WTC11 (cell line): Measurements from ENCODE around the gene SRSF9. TPM values are rescaled to one million over a fixed set of nuclear protein-coding genes. Genes with fewer than 3 reads are reported as not detected.

Experiments used
- ATAC-seq: fragments of 200-7000 bp; cut with Tn5 transposase; 2 replicates; pipeline ENCODE4 v1.10.0; 2021; ENCODE audit warnings: mild to moderate bottlenecking, moderate library complexity
- CTCF ChIA-PET: fragments of 300-600 bp; sonication (Branson Sonifier 250); formaldehyde crosslinking; loops from one replicate; lab custom pipeline; 2021; ENCODE audit warnings: antibody characterized with exemption; lab: Charles Lee
- POLR2A ChIA-PET: fragments of 350-600 bp; sonication (Branson Sonifier 250); formaldehyde crosslinking; loops from one replicate; lab custom pipeline; 2021; ENCODE audit warnings: antibody characterized with exemption; lab: Charles Lee
- DNase-seq: peaks from one replicate; pipeline ENCODE4 v3.0.0; 2021; ENCODE audit warnings: low spot score
- H3K27ac Mint-ChIP-seq: 2 replicates; pipeline ENCODE4 v1.8.0; 2021; ENCODE audit warnings: mixed read lengths
- H3K27me3 Mint-ChIP-seq: 2 replicates; pipeline ENCODE4 v1.8.0; 2021; ENCODE audit warnings: low read depth, mild to moderate bottlenecking, moderate library complexity, mixed read lengths
- H3K36me3 Mint-ChIP-seq: 2 replicates; pipeline ENCODE4 v1.8.0; 2021; ENCODE audit warnings: mixed read lengths
- H3K4me1 Mint-ChIP-seq: 2 replicates; pipeline ENCODE4 v1.8.0; 2022; ENCODE audit warnings: mixed read lengths
- H3K4me3 Mint-ChIP-seq: 2 replicates; pipeline ENCODE4 v1.8.0; 2021; ENCODE audit warnings: mild to moderate bottlenecking, moderate library complexity, mixed read lengths
- H3K9me3 Mint-ChIP-seq: 2 replicates; pipeline ENCODE4 v1.8.0; 2021; ENCODE audit warnings: mixed read lengths
- ATF1 ChIP-seq: sonication (generic); formaldehyde crosslinking; IDR thresholded peaks from 2 replicates; pipeline ENCODE4 v1.8.1; 2023; ENCODE audit warnings: mild to moderate bottlenecking, moderate library complexity, missing genetic modification reagents
- CREM ChIP-seq: sonication (generic); formaldehyde crosslinking; IDR thresholded peaks from 2 replicates; pipeline ENCODE4 v1.8.1; 2022; ENCODE audit warnings: mild to moderate bottlenecking, missing genetic modification reagents, moderate library complexity
- EMX1 ChIP-seq: fragments of 250-450 bp; sonication (Bioruptor Pico); IDR thresholded peaks from 2 replicates; pipeline ENCODE4 v1.8.0; 2021; ENCODE audit warnings: mild to moderate bottlenecking
- ESRRA ChIP-seq: sonication (generic); formaldehyde crosslinking; IDR thresholded peaks from 2 replicates; pipeline ENCODE4 v1.8.1; 2022; ENCODE audit warnings: mild to moderate bottlenecking, missing genetic modification reagents, borderline replicate concordance
- FOXK1 ChIP-seq: sonication (generic); formaldehyde crosslinking; IDR thresholded peaks from 2 replicates; pipeline ENCODE4 v1.8.0; 2022; ENCODE audit warnings: mild to moderate bottlenecking, moderate library complexity, missing genetic modification reagents
- FOXP1 ChIP-seq: sonication (generic); formaldehyde crosslinking; IDR thresholded peaks from 2 replicates; pipeline ENCODE4 v1.8.0; 2022; ENCODE audit warnings: missing genetic modification reagents, mild to moderate bottlenecking, moderate library complexity, borderline replicate concordance
- GTF2I ChIP-seq: fragments of 250-450 bp; sonication (Bioruptor Pico); conservative IDR thresholded peaks from 2 replicates; pipeline ENCODE4 v1.4.0; 2021; ENCODE audit warnings: mild to moderate bottlenecking
- JUN ChIP-seq: sonication (generic); formaldehyde crosslinking; IDR thresholded peaks from 2 replicates; pipeline ENCODE4 v1.8.0; 2023; ENCODE audit warnings: mild to moderate bottlenecking, missing genetic modification reagents
- OVOL2 ChIP-seq: fragments of 250-450 bp; sonication (Bioruptor Pico); IDR thresholded peaks from 2 replicates; pipeline ENCODE4 v1.9.0; 2021; ENCODE audit warnings: mild to moderate bottlenecking, borderline replicate concordance
- SMAD4 ChIP-seq: sonication (generic); formaldehyde crosslinking; IDR thresholded peaks from 2 replicates; pipeline ENCODE4 v1.8.0; 2022; ENCODE audit warnings: mild to moderate bottlenecking, missing genetic modification reagents
- USF2 ChIP-seq: sonication (generic); formaldehyde crosslinking; IDR thresholded peaks from 2 replicates; pipeline ENCODE4 v1.8.1; 2023; ENCODE audit warnings: mild to moderate bottlenecking, missing genetic modification reagents, moderate library complexity
- ZBTB21 ChIP-seq: sonication (generic); formaldehyde crosslinking; IDR thresholded peaks from 2 replicates; pipeline ENCODE4 v1.8.1; 2023; ENCODE audit warnings: mild to moderate bottlenecking, missing genetic modification reagents, borderline replicate concordance
- ZNF263 ChIP-seq: sonication (generic); formaldehyde crosslinking; IDR thresholded peaks from 2 replicates; pipeline ENCODE4 v1.8.1; 2022; ENCODE audit warnings: low read depth, mild to moderate bottlenecking, moderate library complexity, missing genetic modification reagents
- ZNF416 ChIP-seq: fragments of 250-450 bp; sonication (Bioruptor Pico); IDR thresholded peaks from 2 replicates; pipeline ENCODE4 v1.9.0; 2021; ENCODE audit warnings: mild to moderate bottlenecking, inconsistent platforms
- ZNF532 ChIP-seq: fragments of 250-450 bp; sonication (Bioruptor Pico); IDR thresholded peaks from 2 replicates; pipeline ENCODE4 v1.9.0; 2021; ENCODE audit warnings: mild to moderate bottlenecking, borderline replicate concordance
- total RNA-seq: library from RNA; stranded (reverse); gene quantifications from 3 replicates; pipeline ENCODE4 v1.2.3, GENCODE V29; 2021
- TF ChIP-seq, protein P1 (sequence below): sonication (generic); formaldehyde crosslinking; IDR thresholded peaks from 2 replicates; pipeline ENCODE4 v1.8.1; 2023; ENCODE audit warnings: mild to moderate bottlenecking, missing genetic modification reagents
- TF ChIP-seq, protein P2 (sequence below): sonication (generic); formaldehyde crosslinking; IDR thresholded peaks from 2 replicates; pipeline ENCODE4 v1.8.1; 2022; ENCODE audit warnings: low read depth, mild to moderate bottlenecking, moderate library complexity, missing genetic modification reagents, borderline replicate concordance
- TF ChIP-seq, protein P3 (sequence below): sonication (generic); formaldehyde crosslinking; IDR thresholded peaks from 2 replicates; pipeline ENCODE4 v1.8.1; 2023; ENCODE audit warnings: mild to moderate bottlenecking, moderate library complexity, missing genetic modification reagents

SRSF9 gene
- total RNA-seq, 1 experiment from 2014 or later: 286 TPM

DNA sequence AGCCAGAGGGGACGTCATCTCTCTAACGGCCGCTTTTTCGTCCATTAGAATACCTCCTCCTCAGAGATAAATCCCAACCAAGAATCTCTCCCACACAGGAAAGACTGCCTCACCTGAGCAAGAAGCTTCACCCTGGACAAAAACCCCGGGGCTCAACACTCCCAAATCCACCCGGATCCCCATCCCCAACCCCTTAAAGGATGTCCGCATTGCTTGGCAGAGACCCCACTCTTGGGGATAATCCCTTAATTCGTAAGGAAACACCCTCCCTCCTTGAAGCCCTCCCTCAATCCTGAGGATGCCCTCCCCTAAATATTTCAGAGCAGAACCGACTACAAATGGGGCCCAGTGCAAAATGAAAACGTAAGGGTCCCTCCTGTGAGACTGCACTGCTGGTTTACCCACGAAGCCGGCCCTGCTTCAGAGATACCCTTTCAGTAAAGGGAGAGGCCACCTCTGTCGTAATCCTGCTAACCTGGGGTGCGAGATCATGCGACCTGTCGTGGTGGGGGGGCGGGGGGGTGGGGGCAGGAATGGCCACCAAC lies 25.7 kb upstream of the SRSF9 start (continued):
- no peak for TF ChIP-seq JUN (CRISPR knock-in tag)
- no peak for TF ChIP-seq ZBTB21
- TF ChIP-seq, protein P1, sequence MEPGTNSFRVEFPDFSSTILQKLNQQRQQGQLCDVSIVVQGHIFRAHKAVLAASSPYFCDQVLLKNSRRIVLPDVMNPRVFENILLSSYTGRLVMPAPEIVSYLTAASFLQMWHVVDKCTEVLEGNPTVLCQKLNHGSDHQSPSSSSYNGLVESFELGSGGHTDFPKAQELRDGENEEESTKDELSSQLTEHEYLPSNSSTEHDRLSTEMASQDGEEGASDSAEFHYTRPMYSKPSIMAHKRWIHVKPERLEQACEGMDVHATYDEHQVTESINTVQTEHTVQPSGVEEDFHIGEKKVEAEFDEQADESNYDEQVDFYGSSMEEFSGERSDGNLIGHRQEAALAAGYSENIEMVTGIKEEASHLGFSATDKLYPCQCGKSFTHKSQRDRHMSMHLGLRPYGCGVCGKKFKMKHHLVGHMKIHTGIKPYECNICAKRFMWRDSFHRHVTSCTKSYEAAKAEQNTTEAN (CRISPR knock-in tag): no peak
- TF ChIP-seq CREM (CRISPR knock-in tag): no peak
- TF ChIP-seq, all 79 proteins: peak for 0

DNA sequence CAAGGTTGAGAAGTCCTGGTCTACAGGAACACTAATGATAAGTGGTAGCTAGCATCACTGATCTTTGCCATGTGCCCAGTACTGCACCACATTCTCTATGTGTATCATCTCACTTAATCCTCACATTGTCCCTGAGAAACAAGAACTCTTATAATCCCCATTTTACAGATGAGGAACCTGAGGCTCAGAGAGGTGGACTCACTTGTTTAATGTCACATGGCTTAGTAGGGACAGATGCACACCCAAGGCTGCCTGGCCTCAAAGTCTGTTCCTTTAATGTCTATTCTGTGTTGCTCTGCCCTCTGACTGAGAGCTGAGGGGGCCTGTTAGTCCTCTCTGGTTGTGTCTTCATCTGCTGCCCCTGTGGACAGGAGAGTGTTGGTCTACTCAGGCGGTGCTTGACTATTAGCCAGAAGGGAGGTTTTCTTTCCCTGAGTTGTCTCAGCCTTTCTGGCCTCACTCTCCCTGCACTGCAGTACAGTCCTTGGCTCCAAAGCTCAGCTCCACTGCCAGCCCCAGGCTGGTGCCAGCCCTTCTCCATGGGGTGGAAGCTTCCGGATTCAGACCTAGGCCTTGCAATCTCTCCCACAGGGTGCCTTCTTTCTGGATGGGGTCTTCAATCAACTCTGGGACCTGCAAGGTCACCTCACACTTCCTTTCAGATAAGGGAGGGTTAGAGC lies 21.4 kb upstream of the SRSF9 start:
- no peak overlapping the region for H3K4me3 Mint-ChIP-seq
- TF ChIP-seq, protein P2, sequence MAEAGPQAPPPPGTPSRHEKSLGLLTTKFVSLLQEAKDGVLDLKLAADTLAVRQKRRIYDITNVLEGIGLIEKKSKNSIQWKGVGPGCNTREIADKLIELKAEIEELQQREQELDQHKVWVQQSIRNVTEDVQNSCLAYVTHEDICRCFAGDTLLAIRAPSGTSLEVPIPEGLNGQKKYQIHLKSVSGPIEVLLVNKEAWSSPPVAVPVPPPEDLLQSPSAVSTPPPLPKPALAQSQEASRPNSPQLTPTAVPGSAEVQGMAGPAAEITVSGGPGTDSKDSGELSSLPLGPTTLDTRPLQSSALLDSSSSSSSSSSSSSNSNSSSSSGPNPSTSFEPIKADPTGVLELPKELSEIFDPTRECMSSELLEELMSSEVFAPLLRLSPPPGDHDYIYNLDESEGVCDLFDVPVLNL (CRISPR knock-in tag): no peak
- no peak for TF ChIP-seq ESRRA
- TF ChIP-seq GTF2I: no peak
- H3K4me1 Mint-ChIP-seq: peaks cover 10% of the 10 kb centered on the region
- no peaks in the 10 kb centered on the region for H3K36me3 Mint-ChIP-seq
- H3K27ac Mint-ChIP-seq: no peak overlapping the region; the same call in 1 of the 2 replicates
- ATAC-seq (no peak), DNase-seq (no peak)
- no peaks in the 10 kb centered on the region for H3K9me3 Mint-ChIP-seq
- ChIA-PET CTCF (interaction anchor here (1.8 kb wide), 1 partner anchor 22 kb away, joined by 9 read pairs; the partner anchor contains the start of gene SRSF9), POLR2A (interaction anchor here (0.6 kb wide), 1 partner anchor 343 kb away, joined by 4 read pairs; no protein-coding TSS in a partner anchor)
- no peaks in the 10 kb centered on the region for H3K27me3 Mint-ChIP-seq

DNA sequence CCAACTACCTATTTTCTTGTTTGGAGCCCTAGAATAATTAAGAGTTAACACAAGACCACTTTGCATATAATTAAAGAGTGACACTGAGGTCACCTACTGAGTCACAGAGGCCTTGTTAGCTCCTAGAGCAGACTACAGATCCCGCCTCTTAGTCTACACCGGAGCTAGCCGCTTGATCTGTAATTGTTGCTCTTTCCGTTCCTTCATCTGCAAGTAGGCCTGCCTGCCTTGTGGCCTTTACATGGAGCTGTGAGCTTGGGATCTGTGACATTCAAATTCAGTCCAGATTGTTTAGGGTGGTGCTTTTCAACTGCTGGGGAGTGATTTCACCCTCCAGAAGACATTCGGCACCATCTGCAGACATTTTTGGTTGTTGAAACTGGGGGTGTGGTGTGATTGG lies 20.8 kb upstream of the SRSF9 start:
- H3K4me3 Mint-ChIP-seq: no peak overlapping the region
- peaks cover 9% of the 10 kb centered on the region for H3K4me1 Mint-ChIP-seq
- ATAC-seq: no peak
- no peaks in the 10 kb centered on the region for H3K27me3 Mint-ChIP-seq
- CTCF ChIA-PET: no interaction called here
- no peaks in the 10 kb centered on the region for H3K9me3 Mint-ChIP-seq
- H3K36me3 Mint-ChIP-seq: no peaks in the 10 kb centered on the region
- no peak overlapping the region; the same call in 1 of the 2 replicates for H3K27ac Mint-ChIP-seq
- TF ChIP-seq JUN (CRISPR knock-in tag): no peak
- TF ChIP-seq ATF1 (CRISPR knock-in tag): no peak
- no peak for TF ChIP-seq ZNF263 (CRISPR knock-in tag)
- TF ChIP-seq EMX1 (CRISPR knock-in tag): no peak
- TF ChIP-seq, protein P3, sequence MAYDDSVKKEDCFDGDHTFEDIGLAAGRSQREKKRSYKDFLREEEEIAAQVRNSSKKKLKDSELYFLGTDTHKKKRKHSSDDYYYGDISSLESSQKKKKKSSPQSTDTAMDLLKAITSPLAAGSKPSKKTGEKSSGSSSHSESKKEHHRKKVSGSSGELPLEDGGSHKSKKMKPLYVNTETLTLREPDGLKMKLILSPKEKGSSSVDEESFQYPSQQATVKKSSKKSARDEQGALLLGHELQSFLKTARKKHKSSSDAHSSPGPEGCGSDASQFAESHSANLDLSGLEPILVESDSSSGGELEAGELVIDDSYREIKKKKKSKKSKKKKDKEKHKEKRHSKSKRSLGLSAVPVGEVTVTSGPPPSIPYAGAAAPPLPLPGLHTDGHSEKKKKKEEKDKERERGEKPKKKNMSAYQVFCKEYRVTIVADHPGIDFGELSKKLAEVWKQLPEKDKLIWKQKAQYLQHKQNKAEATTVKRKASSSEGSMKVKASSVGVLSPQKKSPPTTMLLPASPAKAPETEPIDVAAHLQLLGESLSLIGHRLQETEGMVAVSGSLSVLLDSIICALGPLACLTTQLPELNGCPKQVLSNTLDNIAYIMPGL: no peak
- no peak for TF ChIP-seq ZNF532 (CRISPR knock-in tag)
- no peak for TF ChIP-seq FOXK1 (CRISPR knock-in tag)
- no peak for TF ChIP-seq ZNF416 (CRISPR knock-in tag)
- TF ChIP-seq SMAD4 (CRISPR knock-in tag): no peak
- no peak for TF ChIP-seq OVOL2 (CRISPR knock-in tag)
- no peak for TF ChIP-seq FOXP1 (CRISPR knock-in tag)
- TF ChIP-seq USF2 (CRISPR knock-in tag): no peak
- TF ChIP-seq, all 79 proteins: peak for 0
- DNase-seq: no peak
- POLR2A ChIA-PET: no interaction called here
